ENCODE measurements around the gene PDE2A.

The PDE2A gene

DNA sequence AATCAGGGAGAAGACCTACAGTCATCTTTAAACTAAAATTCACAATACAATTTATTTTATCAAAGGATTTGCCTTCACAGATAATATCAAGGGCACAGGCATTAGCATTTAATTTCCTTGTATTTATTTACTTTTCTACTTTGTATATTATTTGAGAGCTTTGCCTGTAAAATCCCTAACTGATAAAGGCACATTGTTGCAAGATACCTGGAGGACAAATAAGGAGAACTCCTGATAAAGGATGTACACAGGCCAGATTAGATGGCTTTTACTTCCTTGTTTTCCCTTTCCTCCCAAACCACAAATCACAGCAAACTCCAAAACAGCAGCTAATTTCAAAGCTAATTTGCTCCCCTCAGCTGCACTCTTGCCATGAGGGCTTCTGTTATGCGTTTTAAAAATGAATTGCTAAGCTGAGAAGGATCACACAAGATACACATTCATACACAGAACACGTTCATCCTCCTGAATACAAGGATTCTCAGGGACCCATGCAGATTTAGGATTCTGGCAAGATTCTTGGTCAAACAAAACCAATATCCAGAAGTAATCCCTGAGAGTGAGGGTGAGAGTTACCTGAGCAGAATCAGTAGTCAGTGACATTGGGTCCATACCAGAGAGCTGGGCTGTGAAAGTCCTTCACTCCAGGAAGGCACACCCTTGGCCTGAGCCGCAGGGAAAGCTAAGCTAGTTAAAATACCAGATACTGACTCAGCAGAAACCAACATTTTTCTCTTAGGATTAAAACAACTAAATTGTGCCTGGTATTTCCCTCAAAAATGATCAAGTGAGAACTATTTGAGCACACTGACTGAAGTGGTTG, 139.6 kb downstream of the PDE2A start:
- no peak for DNase-seq

DNA sequence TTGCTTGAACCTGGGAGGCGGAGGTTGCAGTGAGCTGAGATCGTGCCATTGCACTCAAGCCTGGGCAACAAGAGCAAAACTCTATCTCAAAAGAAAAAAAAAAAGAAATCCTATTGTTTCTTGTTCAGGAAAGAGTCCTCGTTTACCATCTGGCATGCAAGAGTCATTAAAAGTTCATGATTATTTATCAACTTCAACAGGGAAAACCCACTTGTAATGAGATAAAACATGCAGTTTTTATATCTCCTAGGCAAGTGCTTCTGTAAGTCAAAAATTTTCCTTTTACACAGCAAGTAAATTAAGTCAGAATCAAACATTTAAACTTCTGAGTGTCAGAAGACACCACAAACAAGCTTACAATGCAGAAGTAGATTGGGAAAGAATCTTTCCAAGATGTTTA, 145.2 kb downstream of the PDE2A start:
- DNase-seq: no peak

DNA sequence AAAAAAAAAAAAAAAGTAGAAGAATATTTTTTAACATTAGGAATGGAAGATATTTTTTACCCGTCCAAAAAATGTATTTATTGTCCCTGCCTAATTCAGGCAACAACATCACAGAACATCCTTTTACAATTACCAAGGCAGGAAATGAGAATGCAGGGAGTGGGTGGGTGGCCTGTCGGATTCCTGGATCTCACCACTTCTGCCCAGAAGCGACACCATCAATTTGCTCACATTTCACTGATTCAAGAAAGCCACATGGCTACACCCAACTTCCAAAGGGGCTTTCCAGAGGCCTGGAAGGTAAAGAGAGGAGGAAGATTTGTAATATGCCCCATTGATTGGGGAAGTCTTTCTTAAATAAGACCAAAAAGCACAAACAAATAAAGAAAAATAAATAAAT, 146.1 kb downstream of the PDE2A start:
- no peak for DNase-seq

All from CD4-positive, alpha-beta T cell treated with Interleukin-15 for 1 hour (primary cell).